HepG2 (cell line): Measurements from ENCODE around the gene HRH2. TPM values are rescaled to one million over a fixed set of nuclear protein-coding genes. Genes with fewer than 3 reads are reported as not detected.
A peak's percentile ranks its signal among the peaks of the same experiment; 100 is the strongest.

Experiments
- CTCF ChIP-seq: sonication (generic); formaldehyde crosslinking; IDR thresholded peaks from 2 replicates; pipeline ENCODE4 v1.5.0; 2020; ENCODE audit warnings: mild to moderate bottlenecking, missing genetic modification reagents, moderate library complexity
- FOXK2 ChIP-seq: fragments of 450-650 bp; IDR thresholded peaks from 2 replicates; pipeline ENCODE4 v1.6.1; 2016
- GFI1 ChIP-seq: sonication (generic); formaldehyde crosslinking; IDR thresholded peaks from 2 replicates; pipeline ENCODE4 v1.5.0; 2020; ENCODE audit warnings: missing genetic modification reagents, mild to moderate bottlenecking, borderline replicate concordance
- KLF13 ChIP-seq: sonication (generic); formaldehyde crosslinking; IDR thresholded peaks from 2 replicates; pipeline ENCODE4 v1.4.0; 2020; ENCODE audit warnings: mild to moderate bottlenecking, missing genetic modification reagents
- MATR3 ChIP-seq: sonication (generic); formaldehyde crosslinking; IDR thresholded peaks from 2 replicates; pipeline ENCODE4 v1.4.0; 2020; ENCODE audit warnings: missing genetic modification reagents
- MAZ ChIP-seq, 2 experiments: sonication (generic) in 1 of 2; formaldehyde crosslinking in 1 of 2; IDR thresholded peaks; 2 replicates each; pipeline versions ENCODE4 v1.5.0 to v1.6.1; 2012 to 2020; ENCODE audit warnings: low read depth in 2 of 2, mild to moderate bottlenecking in 2 of 2, borderline replicate concordance in 1 of 2, improper control_type of control experiment in 1 of 2, low read length in 1 of 2, missing genetic modification reagents in 1 of 2, moderate library complexity in 1 of 2
- MXD4 ChIP-seq: IDR thresholded peaks from 2 replicates; pipeline ENCODE4 v1.6.1; 2016; ENCODE audit warnings: mild to moderate bottlenecking, missing biosample characterization, missing genetic modification reagents
- NCOA1 ChIP-seq: sonication (generic); formaldehyde crosslinking; IDR thresholded peaks from 2 replicates; pipeline ENCODE4 v1.9.0; 2021; ENCODE audit warnings: missing genetic modification reagents
- NFATC3 ChIP-seq: sonication (generic); formaldehyde crosslinking; IDR thresholded peaks from 2 replicates; pipeline ENCODE4 v1.5.1; 2020; ENCODE audit warnings: mild to moderate bottlenecking, missing genetic modification reagents
- NFKB2 ChIP-seq: sonication (generic); formaldehyde crosslinking; IDR thresholded peaks from 2 replicates; pipeline ENCODE4 v1.4.0; 2020; ENCODE audit warnings: missing genetic modification reagents, borderline replicate concordance
- NR2C2 ChIP-seq: sonication (generic); formaldehyde crosslinking; IDR thresholded peaks from 2 replicates; pipeline ENCODE4 v1.4.0; 2020; ENCODE audit warnings: missing genetic modification reagents, mild to moderate bottlenecking, moderate library complexity, borderline replicate concordance
- SALL1 ChIP-seq: sonication (generic); formaldehyde crosslinking; IDR thresholded peaks from 2 replicates; pipeline ENCODE4 v1.8.0; 2022; ENCODE audit warnings: mild to moderate bottlenecking, missing genetic modification reagents
- SAP130 ChIP-seq: IDR thresholded peaks from 2 replicates; pipeline ENCODE4 v1.6.1; 2016; ENCODE audit warnings: low read depth
- SIN3B ChIP-seq: fragments of 150-350 bp; IDR thresholded peaks from 2 replicates; pipeline ENCODE4 v1.6.1; 2014; ENCODE audit warnings: low read length
- SP1 ChIP-seq, 2 experiments: fragments of 450-650 bp in 1 of 2; sonication (generic) in 1 of 2; formaldehyde crosslinking in 1 of 2; IDR thresholded peaks; 2 replicates each; pipeline versions ENCODE4 v1.4.0 to v1.6.1; 2016 to 2020; ENCODE audit warnings: missing genetic modification reagents in 1 of 2
- TFAP4 ChIP-seq: sonication (generic); IDR thresholded peaks from 2 replicates; pipeline ENCODE4 v1.6.1; 2016; ENCODE audit warnings: low read depth, borderline replicate concordance
- YEATS4 ChIP-seq: sonication (generic); formaldehyde crosslinking; IDR thresholded peaks from 2 replicates; pipeline ENCODE4 v1.4.0; 2020; ENCODE audit warnings: missing genetic modification reagents, borderline replicate concordance
- ZBTB8A ChIP-seq: sonication (generic); formaldehyde crosslinking; IDR thresholded peaks from 2 replicates; pipeline ENCODE4 v1.4.0; 2020; ENCODE audit warnings: mild to moderate bottlenecking, low read depth, missing genetic modification reagents, borderline replicate concordance
- ZFP90 ChIP-seq: sonication (generic); formaldehyde crosslinking; IDR thresholded peaks from 2 replicates; pipeline ENCODE4 v1.8.0; 2022; ENCODE audit warnings: missing genetic modification reagents, mild to moderate bottlenecking, inconsistent platforms, borderline replicate concordance
- ZFYVE20 ChIP-seq: sonication (generic); formaldehyde crosslinking; IDR thresholded peaks from 2 replicates; pipeline ENCODE4 v1.8.0; 2023; ENCODE audit warnings: low read depth, mild to moderate bottlenecking, moderate library complexity, missing genetic modification reagents, borderline replicate concordance
- ZNF136 ChIP-seq: sonication (generic); formaldehyde crosslinking; IDR thresholded peaks from 2 replicates; pipeline ENCODE4 v1.8.1; 2022; ENCODE audit warnings: low read depth, mild to moderate bottlenecking, moderate library complexity, missing genetic modification reagents
- ZNF3 ChIP-seq: IDR thresholded peaks from 2 replicates; pipeline ENCODE4 v1.7.0; 2017; ENCODE audit warnings: inconsistent platforms
- ZNF331 ChIP-seq: sonication (generic); formaldehyde crosslinking; IDR thresholded peaks from 2 replicates; pipeline ENCODE4 v1.4.0; 2020; ENCODE audit warnings: missing genetic modification reagents
- polyA plus RNA-seq, 8 experiments: library from polyadenylated mRNA; depleted of rRNA in 3 of 8; stranded (reverse) in 7 of 8; unstranded in 1 of 8; fragments of >200 nt; fragmentation: Illumina TruSeq in 4 of 8; extraction: Trizol in 4 of 8; gene quantifications; 2 replicates each; pipeline versions ENCODE4 v1.2.1 to v1.2.3, GENCODE V29; 2011 to 2016; ENCODE audit warnings: low read depth in 4 of 8, missing spikeins in 1 of 8, mixed read lengths in 1 of 8; ENCODE audit not compliant: insufficient read depth in 1 of 8
- total RNA-seq, 5 experiments: library from RNA; depleted of rRNA; stranded (reverse); fragments of >200 nt; fragmentation: Illumina TruSeq; extraction: Trizol; gene quantifications; 2 replicates each; pipeline ENCODE4 v1.2.3, GENCODE V29; 2016; ENCODE audit warnings: low read depth in 1 of 5

HRH2 gene
- total and polyA plus RNA-seq, 2 of the 13 experiments (the other 11 are each of a cell fraction or from before 2014, with no cell fraction given): not detected

- TF ChIP-seq SP1 (IDR thresholded peaks at IDR 0.05) (no peak), SP1 (CRISPR knock-in tag; IDR thresholded peaks at IDR 0.05) (no peak), MXD4 (CRISPR knock-in tag) (no peak), ZNF136 (CRISPR knock-in tag) (no peak), SIN3B (peak; percentile 30; the same call in 1 of the 2 replicates), ZNF3 (CRISPR knock-in tag) (no peak), ZFYVE20 (CRISPR knock-in tag) (no peak), KLF13 (CRISPR knock-in tag) (no peak), GFI1 (CRISPR knock-in tag) (no peak), SAP130 (CRISPR knock-in tag) (peak; percentile 45; the same call in 1 of the 2 replicates), ZBTB8A (CRISPR knock-in tag) (no peak), SALL1 (peak; percentile 69; the same call in 1 of the 2 replicates), ZNF331 (CRISPR knock-in tag) (peak; percentile 36; the same call in 1 of the 2 replicates), TFAP4 (no peak), NFKB2 (CRISPR knock-in tag) (peak; percentile 44; the same call in 1 of the 2 replicates), YEATS4 (CRISPR knock-in tag) (no peak), NR2C2 (CRISPR knock-in tag) (no peak), CTCF (peak; percentile 99), NCOA1 (CRISPR knock-in tag) (no peak), NFATC3 (0 out of 2 replicates have a peak, but pooled peaks have one; percentile 28), FOXK2 (no peak), MAZ (IDR thresholded peaks at IDR 0.05; ENCODE audit: borderline replicate concordance, low read depth, low read length) (0 out of 2 replicates have a peak, but pooled peaks have one; percentile 20), MAZ (CRISPR knock-in tag; IDR thresholded peaks at IDR 0.05; ENCODE audit: low read depth) (no peak; the same call in 1 of the 2 replicates), ZFP90 (0 out of 2 replicates have a peak, but pooled peaks have one; percentile 69), MATR3 (CRISPR knock-in tag) (no peak)
Observed at GRCh38 chr5:175729829-175730277, 72.0 kb downstream of the HRH2 start (continued).
